Measurements from ENCODE around the gene KLHL6.

KLHL6 gene

GRCh38 chr3:183502237-183503181, 53.0 kb downstream of the KLHL6 start:
- no peak for DNase-seq

- DNase-seq, result no peak
These were observed 54.4 kb downstream of the KLHL6 start for GRCh38 chr3:183500981-183501704.

GRCh38 chr3:183500319-183500718, 55.2 kb downstream of the KLHL6 start:
- no peak for DNase-seq

- no peak for DNase-seq
These were observed 56.9 kb downstream of the KLHL6 start for GRCh38 chr3:183498634-183499033.

- DNase-seq, result no peak
These were observed 58.2 kb downstream of the KLHL6 start for GRCh38 chr3:183497313-183497712.

- DNase-seq, result no peak
These were observed 59.2 kb downstream of the KLHL6 start for GRCh38 chr3:183496311-183496710.

GRCh38 chr3:183494341-183494740, 61.2 kb downstream of the KLHL6 start:
- no peak for DNase-seq

GRCh38 chr3:183493296-183494045, 62.0 kb downstream of the KLHL6 start:
- DNase-seq, result no peak

- no peak for DNase-seq
These were observed 62.7 kb downstream of the KLHL6 start for GRCh38 chr3:183492849-183493179.

- no peak for DNase-seq
These were observed 63.3 kb downstream of the KLHL6 start for GRCh38 chr3:183491923-183492848.

- no peak for DNase-seq
These were observed 64.2 kb downstream of the KLHL6 start for GRCh38 chr3:183491109-183491922.

- no peak for DNase-seq
These were observed 64.9 kb downstream of the KLHL6 start for GRCh38 chr3:183490653-183491052.

- no peak for DNase-seq
These were observed 65.3 kb downstream of the KLHL6 start for GRCh38 chr3:183490211-183490601.

GRCh38 chr3:183489455-183490210, 65.9 kb downstream of the KLHL6 start:
- DNase-seq, result no peak

- no peak for DNase-seq
These were observed 67.2 kb downstream of the KLHL6 start for GRCh38 chr3:183488343-183488742.

GRCh38 chr3:183487896-183488295, 67.6 kb downstream of the KLHL6 start:
- no peak for DNase-seq

GRCh38 chr3:183487016-183487415, 68.5 kb downstream of the KLHL6 start:
- no peak for DNase-seq

GRCh38 chr3:183486472-183486871, 69.0 kb downstream of the KLHL6 start:
- no peak for DNase-seq

GRCh38 chr3:183485585-183485984, 69.9 kb downstream of the KLHL6 start:
- no peak for DNase-seq

- DNase-seq, result no peak
These were observed 70.4 kb downstream of the KLHL6 start for GRCh38 chr3:183485093-183485492.
